Activated CD4-positive, CD25-positive, alpha-beta regulatory T cell treated with anti-CD3 and anti-CD28 coated beads, Interleukin-2, amount 50 U/mL, for 16 hours (primary cell): ENCODE measurements around the gene ASPG.

Experiments
- DNase-seq: peaks from one replicate; pipeline ENCODE4 v3.0.0-alpha.2; 2020; ENCODE audit warnings: low read depth, low spot score

Gene ASPG

GRCh38 chr14:104085032-104085888, at the start of gene ASPG:
TSS of gene ASPG (plus strand) at chr14:104085700. CDS start at chr14:104085771, 71 bp downstream.
- DNase-seq = no peak

DNA sequence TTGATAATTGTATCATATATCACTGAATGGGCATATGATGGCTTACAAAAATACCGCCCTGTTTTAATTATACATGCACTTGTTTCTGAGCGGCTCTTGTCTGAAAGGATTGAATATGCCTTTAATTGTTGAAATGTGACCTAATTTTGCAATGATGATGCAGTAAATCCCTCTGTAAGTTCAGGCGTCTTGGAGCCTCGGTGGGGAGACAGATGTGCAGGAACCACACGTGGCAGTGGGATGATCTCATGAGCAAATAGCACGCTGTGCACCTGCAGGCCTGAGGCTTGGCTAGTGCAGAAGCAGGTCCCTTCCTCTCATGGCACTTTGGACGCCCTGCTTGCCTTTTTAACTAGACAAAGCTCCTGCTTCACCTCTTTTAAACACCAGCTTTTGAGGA, 49.3 kb upstream of the ASPG start:
- no peak for DNase-seq

GRCh38 chr14:104037074-104037473, 48.4 kb upstream of the ASPG start:
- DNase-seq = no peak

DNA sequence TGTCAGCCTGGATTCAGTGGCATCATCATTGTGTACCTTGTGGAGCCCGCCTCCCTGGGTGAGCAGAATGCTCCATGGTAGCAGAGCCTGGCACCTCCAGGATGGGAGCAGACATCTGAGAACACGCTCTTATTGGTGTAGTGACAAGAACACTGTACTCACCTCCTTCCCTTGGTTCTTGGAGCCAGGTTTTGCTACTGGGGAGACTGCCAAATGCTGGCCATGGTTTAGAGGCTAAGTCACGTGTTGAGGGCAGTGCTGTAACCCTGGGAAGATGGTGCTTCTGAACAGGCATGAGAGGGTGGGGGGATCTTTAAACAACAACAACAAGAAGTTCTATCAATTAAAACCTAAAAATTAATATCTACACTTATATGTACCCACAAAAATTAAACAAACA, 47.6 kb upstream of the ASPG start:
- DNase-seq = no peak

- no peak for DNase-seq
These were observed 46.3 kb upstream of the ASPG start for GRCh38 chr14:104039214-104039613.

GRCh38 chr14:104040539-104040938, 45.0 kb upstream of the ASPG start:
- DNase-seq = no peak

GRCh38 chr14:104041430-104042104, 43.9 kb upstream of the ASPG start:
- DNase-seq = no peak

DNA sequence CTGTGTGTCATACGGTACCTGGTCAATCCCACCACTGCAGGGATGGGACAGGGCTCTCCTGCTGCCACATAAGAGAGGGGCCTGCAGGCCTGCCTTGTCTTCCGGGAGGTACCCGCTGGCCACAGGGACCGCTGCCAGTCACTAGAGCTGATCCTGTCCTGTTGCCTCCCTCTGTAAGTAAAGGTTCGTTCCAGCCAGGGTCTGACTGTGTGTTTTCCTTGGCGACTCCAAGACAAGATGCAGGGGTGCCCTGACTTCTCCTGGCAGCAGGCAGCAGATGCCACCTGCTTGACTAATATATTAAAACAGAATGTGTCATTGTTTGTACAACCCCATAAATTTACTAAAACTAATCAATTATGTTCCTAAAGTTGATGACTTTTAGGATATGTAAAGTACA, 41.5 kb upstream of the ASPG start:
- no peak for DNase-seq

- no peak for DNase-seq
These were observed 37.7 kb upstream of the ASPG start for GRCh38 chr14:104047761-104048160.

DNA sequence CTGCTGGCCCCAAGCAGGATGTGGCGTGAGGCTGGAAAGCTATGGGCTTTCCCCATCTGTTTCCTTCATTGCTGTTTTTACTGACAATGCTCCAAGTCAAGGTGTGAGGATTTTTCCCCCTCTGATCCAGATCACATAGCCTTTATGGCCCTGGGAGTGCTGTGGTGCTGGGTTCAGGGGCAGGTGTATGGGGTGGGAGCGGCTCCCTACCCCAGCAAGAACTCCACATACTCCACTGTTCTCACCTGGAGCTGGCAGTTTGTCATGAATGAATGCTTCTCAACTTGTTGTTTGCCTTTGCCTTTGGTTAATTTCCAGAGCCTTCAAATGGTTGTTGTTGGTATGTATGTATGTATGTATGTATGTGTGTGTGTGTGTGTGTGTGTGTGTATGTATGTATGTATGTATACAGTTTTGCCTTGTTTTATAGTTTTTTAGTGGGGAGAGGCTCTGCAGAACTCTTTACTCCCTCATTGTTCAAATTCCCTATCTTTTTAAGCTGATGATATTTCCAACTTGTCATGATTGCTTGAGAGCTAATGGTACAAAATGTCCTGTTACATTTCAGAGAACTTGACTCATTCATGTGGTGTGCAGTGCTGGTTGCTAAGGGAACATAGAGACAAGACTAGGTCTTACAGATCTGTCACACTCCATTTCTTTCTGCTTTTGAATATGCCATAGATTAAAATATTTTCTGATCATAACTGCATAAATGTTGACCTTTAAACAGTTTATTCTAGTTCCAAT, 36.6 kb upstream of the ASPG start:
- no peak for DNase-seq

- no peak for DNase-seq
These were observed 35.8 kb upstream of the ASPG start for GRCh38 chr14:104049576-104050240.

DNA sequence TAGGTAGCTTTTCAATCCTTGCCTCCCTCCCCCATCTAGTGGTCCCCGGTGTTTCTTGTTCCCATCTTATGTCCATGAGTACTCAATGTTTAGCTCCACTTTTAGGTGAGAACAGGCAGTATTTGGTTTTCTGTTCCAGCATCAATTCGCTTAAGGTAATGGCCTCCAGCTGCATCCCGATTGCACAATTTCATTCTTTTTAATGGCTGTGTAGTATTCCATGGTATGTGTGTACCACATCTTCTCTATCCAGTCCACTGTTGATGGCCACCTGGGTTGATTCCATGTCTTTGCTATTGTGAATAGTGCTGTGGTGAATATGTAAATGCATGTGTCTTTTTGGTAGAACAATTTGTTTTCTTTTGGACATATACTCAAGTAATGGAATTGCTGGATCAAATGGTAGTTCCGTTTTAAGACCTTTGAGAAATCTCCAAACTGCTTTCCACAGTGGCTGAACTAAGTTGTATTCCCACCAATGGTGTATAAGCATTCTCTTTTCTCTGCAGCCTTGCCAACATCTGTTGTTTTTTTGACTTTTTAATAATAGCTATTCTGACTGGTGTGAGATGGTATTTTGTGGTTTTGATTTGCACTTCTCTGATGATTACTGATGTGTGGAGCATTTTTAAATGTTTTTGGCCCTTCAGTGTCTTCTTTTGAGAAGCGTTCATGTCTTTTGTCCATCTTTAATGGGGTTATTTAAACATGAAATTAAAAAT, 34.2 kb upstream of the ASPG start:
- DNase-seq = no peak

- DNase-seq = no peak
These were observed 31.1 kb upstream of the ASPG start for GRCh38 chr14:104054222-104054905.

GRCh38 chr14:104062281-104062680, 23.2 kb upstream of the ASPG start:
- DNase-seq = no peak

DNA sequence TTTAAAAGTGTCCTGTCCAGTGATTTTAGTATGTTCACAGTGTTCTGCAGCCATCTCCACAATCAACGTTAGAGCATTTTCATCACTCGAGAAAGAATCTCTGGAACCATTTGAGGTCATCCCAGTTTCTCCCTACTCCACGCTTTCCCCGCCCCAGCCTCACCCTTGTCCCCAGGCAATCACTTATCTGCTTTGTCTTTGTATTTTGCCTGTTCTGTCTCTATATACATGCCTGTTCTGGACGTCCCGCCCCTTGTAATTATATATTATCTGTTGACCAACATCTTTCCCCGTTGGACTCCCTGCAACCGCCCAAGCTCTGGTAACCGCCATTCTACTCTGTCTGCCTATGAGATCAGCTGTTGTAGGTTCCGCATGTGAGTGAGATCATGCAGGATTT, 21.5 kb upstream of the ASPG start:
- DNase-seq = no peak

- DNase-seq = no peak
These were observed 19.2 kb upstream of the ASPG start for GRCh38 chr14:104066279-104066678.

- DNase-seq = no peak
These were observed 18.7 kb upstream of the ASPG start for GRCh38 chr14:104066719-104067295.

DNA sequence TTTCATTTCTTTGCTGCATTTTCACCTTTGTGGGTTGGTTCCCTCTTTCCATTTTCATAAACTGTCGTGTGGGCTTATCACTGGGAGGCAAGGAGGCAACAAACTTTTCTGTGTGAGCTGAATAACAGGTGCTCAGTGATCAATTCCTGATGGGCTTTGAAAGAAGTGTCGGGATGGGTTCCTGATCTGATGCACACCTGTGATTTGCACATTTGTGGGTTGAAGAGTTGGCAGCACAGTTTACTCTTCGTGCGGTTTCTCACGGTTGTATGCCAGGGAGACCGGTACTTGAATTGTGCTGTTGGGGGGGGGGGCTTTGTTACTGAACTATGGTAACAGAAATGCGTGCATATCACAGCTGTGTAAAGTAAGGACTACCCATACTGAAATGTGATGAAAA, 16.0 kb upstream of the ASPG start:
- no peak for DNase-seq

DNA sequence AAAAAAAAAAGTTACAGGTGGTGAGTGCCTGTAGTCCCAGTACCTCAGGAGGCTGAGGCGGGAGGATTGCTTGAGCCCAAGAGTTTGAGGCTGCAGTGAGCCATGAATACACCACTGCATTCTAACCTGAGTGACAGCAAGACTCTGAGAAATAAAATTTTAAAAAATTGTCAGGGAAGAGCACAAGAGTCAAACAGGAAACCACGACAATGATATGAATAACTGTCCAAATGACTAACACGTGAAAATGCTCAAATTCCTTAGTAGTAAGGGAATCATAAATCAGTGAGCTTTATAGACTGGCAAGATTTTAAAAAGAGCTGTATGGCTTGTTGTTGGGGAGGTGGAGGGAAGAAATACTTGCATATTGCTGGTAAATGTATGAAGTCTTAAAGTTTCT, 12.9 kb upstream of the ASPG start:
- no peak for DNase-seq

DNA sequence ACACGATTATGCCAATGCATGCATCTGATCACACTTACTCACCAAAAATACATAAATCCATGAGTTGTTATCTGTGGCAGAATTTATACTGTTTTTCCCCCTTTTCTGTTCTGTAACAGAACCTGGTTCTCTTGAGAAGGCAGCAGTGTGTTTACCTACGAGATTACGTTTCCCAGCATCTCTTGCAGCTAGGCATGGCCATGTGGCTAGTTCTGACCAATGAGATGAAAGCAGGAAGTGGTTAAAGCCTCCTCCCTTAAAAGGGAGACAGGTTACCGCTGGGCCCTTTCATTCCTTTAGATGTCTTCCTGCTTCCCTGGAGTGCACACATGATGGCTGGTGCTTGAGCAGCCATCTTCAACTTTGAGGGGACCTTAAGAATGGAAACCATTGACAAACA, 11.7 kb upstream of the ASPG start:
- no peak for DNase-seq
